CD4-positive, alpha-beta memory T cell (primary cell): ENCODE measurements around the gene ZAR1L. TPM values are rescaled to one million over a fixed set of nuclear protein-coding genes. Genes with fewer than 3 reads are reported as not detected.

ENCODE experiments used
- CTCF ChIA-PET: fragments of 350-600 bp; sonication (Branson Sonifier 250); formaldehyde crosslinking; loops from one replicate; lab custom pipeline; 2021; ENCODE audit warnings: inconsistent platforms; ENCODE audit not compliant: partially characterized antibody; lab: Charles Lee
- POLR2A ChIA-PET: fragments of 350-600 bp; sonication (Branson Sonifier 250); formaldehyde crosslinking; loops from one replicate; lab custom pipeline; 2021; ENCODE audit not compliant: partially characterized antibody; lab: Charles Lee
- DNase-seq, 5 donors: peaks; one replicate each; pipeline versions ENCODE4 v3.0.0 to v3.0.0-alpha.2; 2020 to 2022; ENCODE audit warnings: mixed read lengths in 1 of 5
- H3K27ac ChIP-seq: one replicate; pipeline ENCODE4 v1.7.0; 2013; ENCODE audit warnings: low read depth, low read length
- H3K27me3 ChIP-seq: 2 replicates; pipeline ENCODE4 v1.7.0; 2013; ENCODE audit warnings: mild to moderate bottlenecking, low read length, moderate library complexity; ENCODE audit not compliant: insufficient read depth
- H3K36me3 ChIP-seq: 2 replicates; pipeline ENCODE4 v1.7.0; 2013; ENCODE audit warnings: mild to moderate bottlenecking, low read length, moderate library complexity; ENCODE audit not compliant: insufficient read depth
- H3K4me1 ChIP-seq: 2 replicates; pipeline ENCODE4 v1.7.0; 2013; ENCODE audit warnings: mild to moderate bottlenecking, low read length, moderate library complexity; ENCODE audit not compliant: insufficient read depth
- H3K4me3 ChIP-seq, 2 donors: one replicate each; pipeline ENCODE4 v1.7.0; 2013; ENCODE audit warnings: low read length in 2 of 2, mild to moderate bottlenecking in 1 of 2
- H3K9me3 ChIP-seq, 2 donors: one replicate each; pipeline ENCODE4 v1.7.0; 2013; ENCODE audit warnings: low read length in 2 of 2, control low read depth in 1 of 2; ENCODE audit not compliant: control insufficient read depth in 1 of 2
- H3K27ac Mint-ChIP-seq, 7 donors: one replicate each; pipeline ENCODE4 v1.8.0; 2020 to 2021; ENCODE audit warnings: mixed read lengths in 7 of 7, mild to moderate bottlenecking in 6 of 7, inconsistent platforms in 3 of 7, moderate library complexity in 3 of 7
- H3K27me3 Mint-ChIP-seq, 2 donors: one replicate each; pipeline ENCODE4 v1.8.0; 2020 to 2021; ENCODE audit warnings: mixed read lengths in 2 of 2
- H3K36me3 Mint-ChIP-seq, 2 donors: one replicate each; pipeline ENCODE4 v1.8.0; 2020 to 2021; ENCODE audit warnings: mixed read lengths in 2 of 2, inconsistent platforms in 1 of 2, mild to moderate bottlenecking in 1 of 2
- H3K4me1 Mint-ChIP-seq, 4 donors: one replicate each; pipeline ENCODE4 v1.8.0; 2020 to 2021; ENCODE audit warnings: mixed read lengths in 4 of 4, mild to moderate bottlenecking in 1 of 4
- H3K4me3 Mint-ChIP-seq, 8 donors: one replicate each; pipeline ENCODE4 v1.8.0; 2020 to 2021; ENCODE audit warnings: mixed read lengths in 8 of 8, mild to moderate bottlenecking in 7 of 8, moderate library complexity in 6 of 8, inconsistent platforms in 3 of 8
- H3K9me3 Mint-ChIP-seq, 8 donors: one replicate each; pipeline ENCODE4 v1.8.0; 2020 to 2021; ENCODE audit warnings: mixed read lengths in 8 of 8, mild to moderate bottlenecking in 5 of 8, inconsistent platforms in 3 of 8, moderate library complexity in 1 of 8
- intact Hi-C: fragments of 100-400 bp; cut with micrococcal nuclease; formaldehyde crosslinking; loops from one replicate; pipeline ENCODE4 v1.15.1; 2023
- polyA plus RNA-seq, 2 donors: library from polyadenylated mRNA; unstranded; fragments of 300-500 nt; fragmentation: Illumina TruSeq; gene quantifications; one replicate each; pipeline ENCODE4 v1.2.3, GENCODE V29; 2021
- total RNA-seq, 2 experiments: library from RNA; stranded (reverse); gene quantifications; one replicate each; pipeline ENCODE4 v1.2.3, GENCODE V29; 2021

The ZAR1L gene
- total and polyA plus RNA-seq, 4 experiments from 2014 or later, result not detected

GRCh38 chr13:32334671-32335070 lies 19.5 kb upstream of the ZAR1L start:
- H3K36me3 Mint-ChIP-seq, result peaks cover 12 to 16% of the 10 kb centered on the region in 2 donors
- H3K4me3 Mint-ChIP-seq, result no peak overlapping the region
- Histone ChIP-seq H3K27ac (no peak overlapping the region), H3K9me3 (no peaks in the 10 kb centered on the region), H3K4me3 (no peak overlapping the region), H3K4me1 (no peaks in the 10 kb centered on the region), H3K36me3 (no peaks in the 10 kb centered on the region), H3K27me3 (no peaks in the 10 kb centered on the region)
- ChIA-PET POLR2A (interaction anchor here (1.1 kb wide), 1 partner anchor 11 kb away, joined by 4 read pairs; no protein-coding TSS in a partner anchor), CTCF (no interaction called here)
- intact Hi-C loops, result no loop called here
- H3K27ac Mint-ChIP-seq, result no peak overlapping the region
- no peaks in the 10 kb centered on the region for H3K4me1 Mint-ChIP-seq
- no peak for DNase-seq
- H3K27me3 Mint-ChIP-seq, result no peaks in the 10 kb centered on the region
- H3K9me3 Mint-ChIP-seq, result peaks cover 0 to 8% (median 0%) of the 10 kb centered on the region in 8 donors

- Mint-ChIP-seq H3K27me3 (no peaks in the 10 kb centered on the region), H3K4me3 (no peak overlapping the region), H3K9me3 (no peaks in the 10 kb centered on the region), H3K36me3 (peaks cover 7 to 9% of the 10 kb centered on the region in 2 donors), H3K4me1 (no peaks in the 10 kb centered on the region), H3K27ac (no peak overlapping the region)
- intact Hi-C loops, result no loop called here
- POLR2A ChIA-PET, result no interaction called here
- Histone ChIP-seq H3K9me3 (no peaks in the 10 kb centered on the region), H3K4me3 (no peak overlapping the region), H3K4me1 (no peaks in the 10 kb centered on the region), H3K27ac (no peak overlapping the region), H3K27me3 (no peaks in the 10 kb centered on the region), H3K36me3 (no peaks in the 10 kb centered on the region)
- DNase-seq, result no peak
- CTCF ChIA-PET, result interaction anchor here (1.6 kb wide), 2 partner anchors 9 to 15 kb away, joined by 3 to 4 read pairs; partner anchors contain the start of genes BRCA2 and ZAR1L
Observed at GRCh38 chr13:32330441-32330840, 15.3 kb upstream of the ZAR1L start.

GRCh38 chr13:32323912-32324311 lies 8.7 kb upstream of the ZAR1L start:
- Mint-ChIP-seq H3K27me3 (no peaks in the 10 kb centered on the region), H3K4me3 (no peak overlapping the region), H3K27ac (no peak overlapping the region), H3K9me3 (no peaks in the 10 kb centered on the region), H3K36me3 (no peaks in the 10 kb centered on the region), H3K4me1 (peaks cover 0 to 2% (median 0%) of the 10 kb centered on the region in 4 donors)
- POLR2A ChIA-PET, result interaction anchor here (1.5 to 1.8 kb wide), 2 partner anchors 9 to 11 kb away, joined by 4 to 7 read pairs; partner anchors contain the start of genes BRCA2 and ZAR1L
- no peaks in the 10 kb centered on the region for H3K4me1 ChIP-seq
- no peaks in the 10 kb centered on the region for H3K27me3 ChIP-seq
- no peaks in the 10 kb centered on the region for H3K36me3 ChIP-seq
- H3K27ac ChIP-seq, result no peak overlapping the region
- CTCF ChIA-PET, result interaction anchor here (1.2 kb wide), 1 partner anchor 13 kb away, joined by 4 read pairs; no protein-coding TSS in a partner anchor
- no peaks in the 10 kb centered on the region for H3K9me3 ChIP-seq
- intact Hi-C loops, result no loop called here
- DNase-seq, result no peak
- H3K4me3 ChIP-seq, result no peak overlapping the region

- no peaks in the 10 kb centered on the region for H3K27me3 ChIP-seq
- Mint-ChIP-seq H3K9me3 (no peaks in the 10 kb centered on the region), H3K4me1 (peaks cover 0 to 12% (median 4%) of the 10 kb centered on the region in 4 donors), H3K27ac (peak overlapping the region in 1 of 7 donors; percentile 1), H3K36me3 (peaks cover 0 to 5% of the 10 kb centered on the region in 2 donors), H3K4me3 (peak overlapping the region in 1 of 8 donors; percentile 1), H3K27me3 (no peaks in the 10 kb centered on the region)
- no peaks in the 10 kb centered on the region for H3K9me3 ChIP-seq
- CTCF ChIA-PET, result interaction anchor here (1.7 kb wide), 1 partner anchor 9 kb away, joined by 6 read pairs; no protein-coding TSS in a partner anchor
- POLR2A ChIA-PET, result no interaction called here
- no peak overlapping the region for H3K27ac ChIP-seq
- intact Hi-C loops, result no loop called here
- H3K4me1 ChIP-seq, result peaks cover 9% of the 10 kb centered on the region
- no peak overlapping the region for H3K4me3 ChIP-seq
- no peaks in the 10 kb centered on the region for H3K36me3 ChIP-seq
- DNase-seq, result no peak
Observed at GRCh38 chr13:32320528-32320927, 5.4 kb upstream of the ZAR1L start.

GRCh38 chr13:32317716-32318465 lies 2.7 kb upstream of the ZAR1L start:
- intact Hi-C loops, result loop anchor here (10.0 kb wide), 2 partner anchors 1113 to 1273 kb away; no protein-coding TSS in a partner anchor
- Mint-ChIP-seq H3K4me1 (peaks cover 6 to 22% (median 11%) of the 10 kb centered on the region in 4 donors), H3K9me3 (no peaks in the 10 kb centered on the region), H3K4me3 (no peak overlapping the region), H3K36me3 (peaks cover 0 to 10% of the 10 kb centered on the region in 2 donors), H3K27ac (no peak overlapping the region), H3K27me3 (no peaks in the 10 kb centered on the region)
- Histone ChIP-seq H3K9me3 (no peaks in the 10 kb centered on the region), H3K27me3 (no peaks in the 10 kb centered on the region), H3K4me1 (peaks cover 16% of the 10 kb centered on the region), H3K4me3 (no peak overlapping the region), H3K36me3 (no peaks in the 10 kb centered on the region), H3K27ac (no peak overlapping the region)
- no peak for DNase-seq
- ChIA-PET POLR2A (no interaction called here), CTCF (interaction anchor here (0.8 to 2.2 kb wide), 3 partner anchors 9 to 496 kb away, joined by 3 to 5 read pairs (median 4); no protein-coding TSS in a partner anchor)

- H3K27ac ChIP-seq, result no peak overlapping the region
- POLR2A ChIA-PET, result interaction anchor here (0.7 to 4.0 kb wide), 2 partner anchors 111 to 1226 kb away, joined by 3 to 82 read pairs; partner anchors contain the start of gene N4BP2L1
Observed at GRCh38 chr13:32316501-32316900, 1.3 kb upstream of the ZAR1L start.

GRCh38 chr13:32316028-32316339 lies 821 bp upstream of the ZAR1L start:
- peaks cover 6 to 22% (median 11%) of the 10 kb centered on the region in 4 donors for H3K4me1 Mint-ChIP-seq
- H3K4me3 Mint-ChIP-seq, result peak overlapping the region; percentile 91 to 100 (median 96)
- H3K27ac Mint-ChIP-seq, result peak overlapping the region; percentile 98 to 100 (median 100)
- H3K9me3 Mint-ChIP-seq, result no peaks in the 10 kb centered on the region
- no peaks in the 10 kb centered on the region for H3K27me3 Mint-ChIP-seq
- POLR2A ChIA-PET, result interaction anchor here (0.6 to 4.0 kb wide), 5 partner anchors 48 to 1227 kb away, joined by 3 to 82 read pairs (median 3); partner anchors contain the start of genes N4BP2L1, N4BP2L2 and PDS5B
- intact Hi-C loops, result loop anchor here (10.0 kb wide), 2 partner anchors 1111 to 1271 kb away; no protein-coding TSS in a partner anchor
- H3K36me3 ChIP-seq, result no peaks in the 10 kb centered on the region
- H3K9me3 ChIP-seq, result no peaks in the 10 kb centered on the region
- peak overlapping the region; percentile 99 for H3K27ac ChIP-seq
- H3K4me1 ChIP-seq, result peaks cover 16% of the 10 kb centered on the region
- peak overlapping the region; percentile 59 to 81 for H3K4me3 ChIP-seq
- DNase-seq, result peak in 2 of 5 donors; percentile 3 to 20
- no peaks in the 10 kb centered on the region for H3K27me3 ChIP-seq
- CTCF ChIA-PET, result interaction anchor here (1.2 to 3.0 kb wide), 7 partner anchors 48 to 1227 kb away, joined by 3 to 19 read pairs (median 5); partner anchors contain the start of genes N4BP2L1 and PDS5B
- peaks cover 0 to 10% of the 10 kb centered on the region in 2 donors for H3K36me3 Mint-ChIP-seq

More at GRCh38 chr13:32316501-32316900, 1.3 kb upstream of the ZAR1L start:
- H3K4me3 ChIP-seq, result peak overlapping the region in 1 of 2 donors; percentile 59
- Mint-ChIP-seq H3K36me3 (peaks cover 0 to 10% of the 10 kb centered on the region in 2 donors), H3K27ac (peak overlapping the region in 2 of 7 donors; percentile 66 to 98), H3K4me1 (peaks cover 6 to 22% (median 11%) of the 10 kb centered on the region in 4 donors), H3K9me3 (no peaks in the 10 kb centered on the region), H3K4me3 (peak overlapping the region in 7 of 8 donors; percentile 59 to 99 (median 95)), H3K27me3 (no peaks in the 10 kb centered on the region)
- peaks cover 16% of the 10 kb centered on the region for H3K4me1 ChIP-seq
- peak in 1 of 5 donors; percentile 1 for DNase-seq
- intact Hi-C loops, result loop anchor here (10.0 kb wide), 2 partner anchors 1112 to 1272 kb away; no protein-coding TSS in a partner anchor
- H3K27me3 ChIP-seq, result no peaks in the 10 kb centered on the region
- no peaks in the 10 kb centered on the region for H3K36me3 ChIP-seq
- CTCF ChIA-PET, result interaction anchor here (1.2 to 3.0 kb wide), 4 partner anchors 8 to 1226 kb away, joined by 3 to 8 read pairs (median 4); partner anchors contain the start of gene N4BP2L1
- H3K9me3 ChIP-seq, result no peaks in the 10 kb centered on the region
